Mesenchymal stem cell (in vitro differentiated cells and primary cell): ENCODE results near the gene VRK2.

Source experiments
- DNase-seq: peaks from one replicate; pipeline ENCODE4 v3.0.0-alpha.2; 2013
- H2AFZ ChIP-seq: one replicate; pipeline ENCODE4 v1.6.1; 2013; ENCODE audit warnings: low read depth, mild to moderate bottlenecking, control low read depth, inconsistent platforms, low read length, moderate library complexity
- H2AK5ac ChIP-seq: 2 replicates; pipeline ENCODE4 v1.6.1; 2013; ENCODE audit warnings: low read length, moderate library complexity, mild to moderate bottlenecking, inconsistent platforms; ENCODE audit not compliant: severe bottlenecking
- H2BK120ac ChIP-seq: one replicate; pipeline ENCODE4 v1.6.1; 2013; ENCODE audit warnings: low read depth, mild to moderate bottlenecking, inconsistent platforms, low read length, moderate library complexity
- H2BK12ac ChIP-seq, 2 experiments: one replicate each; pipeline ENCODE4 v1.6.1; 2013; ENCODE audit warnings: inconsistent platforms in 2 of 2, low read length in 2 of 2, mild to moderate bottlenecking in 2 of 2, moderate library complexity in 2 of 2, control low read depth in 1 of 2
- H2BK15ac ChIP-seq: one replicate; pipeline ENCODE4 v1.6.1; 2013; ENCODE audit warnings: mild to moderate bottlenecking, low read depth, inconsistent platforms; ENCODE audit not compliant: poor library complexity, severe bottlenecking
- H2BK5ac ChIP-seq: 2 replicates; pipeline ENCODE4 v1.6.1; 2013; ENCODE audit warnings: low read depth, mild to moderate bottlenecking, low read length, control low read depth, inconsistent platforms; ENCODE audit not compliant: poor library complexity, severe bottlenecking
- H3K14ac ChIP-seq, 2 experiments: one replicate each; pipeline ENCODE4 v1.6.1; 2013; ENCODE audit warnings: inconsistent platforms in 2 of 2, low read length in 2 of 2, control low read depth in 1 of 2, mild to moderate bottlenecking in 1 of 2, moderate library complexity in 1 of 2
- H3K18ac ChIP-seq, 2 experiments: one replicate each; pipeline ENCODE4 v1.6.1; 2013; ENCODE audit warnings: inconsistent platforms in 2 of 2, low read length in 2 of 2, control low read depth in 1 of 2, low read depth in 1 of 2, mild to moderate bottlenecking in 1 of 2
- H3K23ac ChIP-seq, 2 experiments: one replicate each; pipeline ENCODE4 v1.6.1; 2013; ENCODE audit warnings: inconsistent platforms in 2 of 2, low read length in 2 of 2, mild to moderate bottlenecking in 2 of 2, moderate library complexity in 2 of 2, control low read depth in 1 of 2
- H3K27ac ChIP-seq: 2 replicates; pipeline ENCODE4 v1.5.1; 2013; ENCODE audit warnings: mild to moderate bottlenecking, moderate library complexity, low read length, control low read depth, inconsistent platforms; ENCODE audit not compliant: poor library complexity, severe bottlenecking
- H3K27me3 ChIP-seq, 2 experiments: 2 replicates each; pipeline versions ENCODE4 v1.6.1 to v1.7.0; 2013; ENCODE audit warnings: low read length in 2 of 2, mild to moderate bottlenecking in 2 of 2, moderate library complexity in 2 of 2, control low read depth in 1 of 2, inconsistent platforms in 1 of 2; ENCODE audit not compliant: control insufficient read depth in 1 of 2, insufficient read depth in 1 of 2
- H3K36me3 ChIP-seq, 2 experiments: 2 replicates each; pipeline versions ENCODE4 v1.6.1 to v1.7.0; 2013; ENCODE audit warnings: low read length in 2 of 2, control low read depth in 1 of 2, inconsistent platforms in 1 of 2, low read depth in 1 of 2, mild to moderate bottlenecking in 1 of 2; ENCODE audit not compliant: insufficient read depth in 2 of 2, control insufficient read depth in 1 of 2
- H3K4ac ChIP-seq, 2 experiments: one replicate each; pipeline ENCODE4 v1.6.1; 2013; ENCODE audit warnings: inconsistent platforms in 2 of 2, low read length in 2 of 2, mild to moderate bottlenecking in 2 of 2, moderate library complexity in 2 of 2, control low read depth in 1 of 2, low read depth in 1 of 2
- H3K4me1 ChIP-seq: 2 replicates; pipeline ENCODE4 v1.6.1; 2013; ENCODE audit warnings: low read depth, low read length, control low read depth; ENCODE audit not compliant: control insufficient read depth, insufficient read depth
- H3K4me2 ChIP-seq: 2 replicates; pipeline ENCODE4 v1.6.1; 2013; ENCODE audit warnings: low read length, mild to moderate bottlenecking, inconsistent platforms; ENCODE audit not compliant: poor library complexity, severe bottlenecking
- H3K4me3 ChIP-seq, 2 experiments: 2 replicates each; pipeline versions ENCODE4 v1.5.1 to v1.7.0; 2013; ENCODE audit warnings: low read length in 2 of 2, mild to moderate bottlenecking in 2 of 2, control low read depth in 1 of 2, low read depth in 1 of 2; ENCODE audit not compliant: insufficient read depth in 1 of 2
- H3K79me1 ChIP-seq: replicated peaks from 2 replicates; pipeline ENCODE4 v1.6.1; 2013; ENCODE audit warnings: mild to moderate bottlenecking, control low read depth, low read length, inconsistent platforms; ENCODE audit not compliant: poor library complexity, severe bottlenecking
- H3K9ac ChIP-seq: 2 replicates; pipeline ENCODE4 v1.7.0; 2013; ENCODE audit warnings: mild to moderate bottlenecking, low read length, moderate library complexity
- H3K9me3 ChIP-seq: 2 replicates; pipeline ENCODE4 v1.7.0; 2013; ENCODE audit warnings: mild to moderate bottlenecking, low read length; ENCODE audit not compliant: control insufficient read depth
- H4K8ac ChIP-seq: one replicate; pipeline ENCODE4 v1.6.1; 2013; ENCODE audit warnings: inconsistent platforms, mild to moderate bottlenecking, low read length, moderate library complexity
- H4K91ac ChIP-seq: one replicate; pipeline ENCODE4 v1.6.1; 2013; ENCODE audit warnings: mild to moderate bottlenecking, low read length, inconsistent platforms
- WGBS: methylation state at CpG from one replicate; pipeline ENCODE4 v1.1.7; 2013; ENCODE audit warnings: mixed read lengths; 5-methylcytosine and 5-hydroxymethylcytosine counted together

Gene VRK2

GRCh38 chr2:58097025-58097424, 50.4 kb downstream of the VRK2 start:
- Histone ChIP-seq H3K79me1 (peaks cover 2% of the 10 kb centered on the region), H3K27ac (no peak overlapping the region), H2AFZ (no peak overlapping the region), H4K91ac (no peak overlapping the region), H3K4ac (no peak overlapping the region), H2BK12ac (no peak overlapping the region), H3K18ac (no peak overlapping the region), H3K4me1 (no peaks in the 10 kb centered on the region), H2AK5ac (no peak overlapping the region), H3K36me3 (peaks cover 0 to 24% of the 10 kb centered on the region in 2 experiments), H3K4me2 (no peak overlapping the region), H2BK5ac (no peak overlapping the region), H2BK15ac (no peak overlapping the region), H2BK120ac (no peak overlapping the region), H3K14ac (no peak overlapping the region), H3K27me3 (no peaks in the 10 kb centered on the region), H3K4me3 (no peak overlapping the region), H3K23ac (no peak overlapping the region), H3K9me3 (peaks cover 8% of the 10 kb centered on the region), H3K9ac (no peak overlapping the region), H4K8ac (no peak overlapping the region)
- no peak for DNase-seq
- WGBS = no CpG with 5 or more reads among the region's 1 CpG

GRCh38 chr2:58098254-58099095, 51.9 kb downstream of the VRK2 start:
- Histone ChIP-seq H2BK120ac (no peak overlapping the region), H2BK5ac (no peak overlapping the region), H3K4me3 (no peak overlapping the region), H3K4ac (no peak overlapping the region), H3K4me2 (no peak overlapping the region), H2BK12ac (no peak overlapping the region), H3K36me3 (peaks cover 0 to 17% of the 10 kb centered on the region in 2 experiments), H4K8ac (no peak overlapping the region), H3K27me3 (no peaks in the 10 kb centered on the region), H4K91ac (no peak overlapping the region), H2BK15ac (no peak overlapping the region), H2AFZ (no peak overlapping the region), H3K4me1 (no peaks in the 10 kb centered on the region), H3K79me1 (peaks cover 2% of the 10 kb centered on the region), H3K9me3 (peaks cover 2% of the 10 kb centered on the region), H2AK5ac (no peak overlapping the region), H3K27ac (no peak overlapping the region), H3K9ac (no peak overlapping the region), H3K18ac (no peak overlapping the region), H3K23ac (no peak overlapping the region), H3K14ac (no peak overlapping the region)
- 97% methylated on average over 3 of the region's 4 CpGs for WGBS
- peak; percentile 24 for DNase-seq

DNA sequence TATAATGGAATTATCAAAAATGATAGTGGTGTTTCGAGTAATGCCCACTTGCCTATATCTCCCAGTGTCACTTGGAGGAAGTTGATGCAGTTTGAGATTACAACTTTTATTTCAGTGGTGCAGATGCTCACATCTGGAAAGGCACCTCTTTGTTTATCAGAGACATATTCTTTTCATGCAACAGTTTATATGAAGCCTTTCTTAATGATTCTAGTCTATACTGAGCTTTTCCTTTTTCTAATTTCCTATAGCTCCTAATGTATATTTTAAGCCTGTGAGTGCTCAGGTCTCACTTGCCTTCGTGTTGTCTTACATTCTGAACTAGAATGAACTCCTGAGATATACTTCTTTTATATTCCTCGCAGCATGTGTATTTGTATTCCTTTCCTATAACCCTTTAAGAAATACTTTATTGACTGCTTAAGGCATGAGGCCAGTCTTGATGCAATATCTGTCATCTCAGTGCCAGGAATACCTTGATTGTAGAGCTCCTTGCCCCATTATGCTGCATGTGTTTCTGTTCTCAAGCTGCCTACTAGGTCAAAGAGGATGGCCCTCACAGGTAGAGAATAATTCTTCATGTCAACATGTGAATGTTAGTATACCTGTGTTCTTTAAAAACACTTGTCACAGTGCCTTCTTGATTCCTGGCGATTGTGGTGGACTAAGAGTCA, 52.6 kb downstream of the VRK2 start:
- H2AK5ac ChIP-seq = no peak overlapping the region
- H3K9me3 ChIP-seq = peaks cover 2% of the 10 kb centered on the region
- H3K4me2 ChIP-seq = no peak overlapping the region
- H3K14ac ChIP-seq = no peak overlapping the region
- no peak overlapping the region for H3K9ac ChIP-seq
- peaks cover 0 to 17% of the 10 kb centered on the region in 2 experiments for H3K36me3 ChIP-seq
- no peak overlapping the region for H3K27ac ChIP-seq
- no peak overlapping the region for H3K4me3 ChIP-seq
- H4K8ac ChIP-seq = no peak overlapping the region
- H4K91ac ChIP-seq = no peak overlapping the region
- H3K18ac ChIP-seq = peak overlapping the region in 1 of 2 experiments; percentile 34
- H2BK15ac ChIP-seq = no peak overlapping the region
- WGBS = 100% methylated on average over 3 of the region's 4 CpGs
- H2BK5ac ChIP-seq = no peak overlapping the region
- H2AFZ ChIP-seq = no peak overlapping the region
- no peaks in the 10 kb centered on the region for H3K4me1 ChIP-seq
- no peak overlapping the region for H3K23ac ChIP-seq
- no peaks in the 10 kb centered on the region for H3K27me3 ChIP-seq
- no peak for DNase-seq
- peaks cover 2% of the 10 kb centered on the region for H3K79me1 ChIP-seq
- H2BK120ac ChIP-seq = no peak overlapping the region
- H2BK12ac ChIP-seq = no peak overlapping the region
- H3K4ac ChIP-seq = no peak overlapping the region

DNA sequence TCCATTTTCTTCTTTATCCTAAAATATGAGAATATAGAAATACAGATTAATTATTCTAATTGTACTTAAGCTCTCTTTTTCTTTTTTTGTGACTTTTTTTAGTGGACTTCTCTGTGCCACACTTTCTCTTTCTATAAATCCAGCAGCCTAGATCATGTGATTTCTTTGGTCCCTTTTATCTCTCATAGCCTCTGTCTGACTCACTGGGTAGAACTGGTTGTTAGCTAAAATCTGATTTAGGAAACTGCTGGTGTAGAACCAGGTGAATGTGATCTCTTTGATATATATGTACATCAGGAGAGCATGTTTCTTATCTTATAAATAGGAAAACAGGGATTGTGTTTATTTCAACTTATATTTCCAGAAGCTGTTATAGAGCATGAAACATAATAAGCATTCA, 54.9 kb downstream of the VRK2 start:
- Histone ChIP-seq H4K8ac (no peak overlapping the region), H2AFZ (no peak overlapping the region), H2AK5ac (no peak overlapping the region), H2BK5ac (no peak overlapping the region), H2BK12ac (no peak overlapping the region), H3K14ac (no peak overlapping the region), H3K79me1 (peaks cover 2% of the 10 kb centered on the region), H4K91ac (no peak overlapping the region), H2BK15ac (no peak overlapping the region), H3K4me3 (no peak overlapping the region), H3K23ac (no peak overlapping the region), H3K27ac (no peak overlapping the region), H3K9ac (no peak overlapping the region), H3K9me3 (no peaks in the 10 kb centered on the region), H2BK120ac (no peak overlapping the region), H3K4me1 (no peaks in the 10 kb centered on the region), H3K36me3 (peaks cover 0 to 13% of the 10 kb centered on the region in 2 experiments), H3K4me2 (no peak overlapping the region), H3K4ac (no peak overlapping the region), H3K27me3 (no peaks in the 10 kb centered on the region), H3K18ac (no peak overlapping the region)
- peak; percentile 27 for DNase-seq
